ENCODE data around the gene HTRA2.
"Not testable (repeated sequence)": the region's sequence is repeated elsewhere in the genome, so short reads cannot be mapped to it uniquely, and the experiment has no call there.

The HTRA2 gene

GRCh38 chr2:74559912-74560311, 30.2 kb downstream of the HTRA2 start:
- in situ Hi-C loops (cut with HindIII; ENCODE audit: low sequenced_read_pairs): no loop called here

- in situ Hi-C loops (cut with HindIII; ENCODE audit: low sequenced_read_pairs): no loop called here
Measured at GRCh38 chr2:74560591-74560990, 30.9 kb downstream of the HTRA2 start.

GRCh38 chr2:74561022-74561421, 31.3 kb downstream of the HTRA2 start:
- in situ Hi-C loops (cut with HindIII; ENCODE audit: low sequenced_read_pairs): not testable (repeated sequence)

GRCh38 chr2:74562126-74562775, 32.5 kb downstream of the HTRA2 start:
- in situ Hi-C loops (cut with HindIII; ENCODE audit: low sequenced_read_pairs): no loop called here

- in situ Hi-C loops (cut with HindIII; ENCODE audit: low sequenced_read_pairs): no loop called here
Measured at GRCh38 chr2:74564222-74564621, 34.5 kb downstream of the HTRA2 start.

GRCh38 chr2:74566076-74566753, 36.5 kb downstream of the HTRA2 start:
- in situ Hi-C loops (cut with HindIII; ENCODE audit: low sequenced_read_pairs): no loop called here

- in situ Hi-C loops (cut with HindIII; ENCODE audit: low sequenced_read_pairs): no loop called here
Measured at GRCh38 chr2:74566754-74567085, 37.0 kb downstream of the HTRA2 start.

GRCh38 chr2:74567881-74568280, 38.1 kb downstream of the HTRA2 start:
- in situ Hi-C loops (cut with HindIII; ENCODE audit: low sequenced_read_pairs): no loop called here

GRCh38 chr2:74569686-74570085, 40.0 kb downstream of the HTRA2 start:
- in situ Hi-C loops (cut with HindIII; ENCODE audit: low sequenced_read_pairs): loop anchor here (10.0 kb wide), 1 partner anchor 305 kb away; no protein-coding TSS in a partner anchor

- in situ Hi-C loops (cut with HindIII; ENCODE audit: low sequenced_read_pairs): loop anchor here (10.0 kb wide), 1 partner anchor 306 kb away; no protein-coding TSS in a partner anchor
Measured at GRCh38 chr2:74571058-74571457, 41.3 kb downstream of the HTRA2 start.

- in situ Hi-C loops (cut with HindIII; ENCODE audit: low sequenced_read_pairs): loop anchor here (10.0 kb wide), 1 partner anchor 308 kb away; no protein-coding TSS in a partner anchor
Measured at GRCh38 chr2:74572178-74572925, 42.6 kb downstream of the HTRA2 start.

- in situ Hi-C loops (cut with HindIII; ENCODE audit: low sequenced_read_pairs): loop anchor here (10.0 kb wide), 1 partner anchor 309 kb away; no protein-coding TSS in a partner anchor
Measured at GRCh38 chr2:74573747-74574562, 44.2 kb downstream of the HTRA2 start.

- in situ Hi-C loops (cut with HindIII; ENCODE audit: low sequenced_read_pairs): loop anchor here (10.0 kb wide), 1 partner anchor 311 kb away; no protein-coding TSS in a partner anchor
Measured at GRCh38 chr2:74575320-74575719, 45.6 kb downstream of the HTRA2 start.

- in situ Hi-C loops (cut with HindIII; ENCODE audit: low sequenced_read_pairs): loop anchor here (10.0 kb wide), 1 partner anchor 312 kb away; no protein-coding TSS in a partner anchor
Measured at GRCh38 chr2:74576211-74576862, 46.6 kb downstream of the HTRA2 start.

GRCh38 chr2:74576863-74577229, 47.1 kb downstream of the HTRA2 start:
- in situ Hi-C loops (cut with HindIII; ENCODE audit: low sequenced_read_pairs): loop anchor here (10.0 kb wide), 1 partner anchor 312 kb away; no protein-coding TSS in a partner anchor

GRCh38 chr2:74577448-74577847, 47.7 kb downstream of the HTRA2 start:
- in situ Hi-C loops (cut with HindIII; ENCODE audit: low sequenced_read_pairs): loop anchor here (10.0 kb wide), 1 partner anchor 313 kb away; no protein-coding TSS in a partner anchor

GRCh38 chr2:74578408-74578807, 48.7 kb downstream of the HTRA2 start:
- in situ Hi-C loops (cut with HindIII; ENCODE audit: low sequenced_read_pairs): loop anchor here (10.0 kb wide), 1 partner anchor 314 kb away; no protein-coding TSS in a partner anchor

GRCh38 chr2:74581463-74581862, 51.7 kb downstream of the HTRA2 start:
- in situ Hi-C loops (cut with HindIII; ENCODE audit: low sequenced_read_pairs): no loop called here

GRCh38 chr2:74582184-74582583, 52.5 kb downstream of the HTRA2 start:
- in situ Hi-C loops (cut with HindIII; ENCODE audit: low sequenced_read_pairs): no loop called here
